AG09319 (cell line): ENCODE results near the gene ARHGEF12.
"Not testable (repeated sequence)": the region's sequence is repeated elsewhere in the genome, so short reads cannot be mapped to it uniquely, and the experiment has no call there.

Source experiments
- DNase-seq: peaks from one replicate; pipeline ENCODE4 v3.0.0-alpha.2; 2010; ENCODE audit warnings: low read depth; ENCODE audit errors: extremely low read depth
- TF ChIP-seq, protein P1 (sequence below): IDR thresholded peaks from 2 replicates; pipeline ENCODE4 v1.5.1; 2011; ENCODE audit warnings: low read depth, mild to moderate bottlenecking, inconsistent platforms, low read length, moderate library complexity

ARHGEF12 gene

GRCh38 chr11:120492486-120492885, 156.3 kb downstream of the ARHGEF12 start:
- TF ChIP-seq, protein P1, sequence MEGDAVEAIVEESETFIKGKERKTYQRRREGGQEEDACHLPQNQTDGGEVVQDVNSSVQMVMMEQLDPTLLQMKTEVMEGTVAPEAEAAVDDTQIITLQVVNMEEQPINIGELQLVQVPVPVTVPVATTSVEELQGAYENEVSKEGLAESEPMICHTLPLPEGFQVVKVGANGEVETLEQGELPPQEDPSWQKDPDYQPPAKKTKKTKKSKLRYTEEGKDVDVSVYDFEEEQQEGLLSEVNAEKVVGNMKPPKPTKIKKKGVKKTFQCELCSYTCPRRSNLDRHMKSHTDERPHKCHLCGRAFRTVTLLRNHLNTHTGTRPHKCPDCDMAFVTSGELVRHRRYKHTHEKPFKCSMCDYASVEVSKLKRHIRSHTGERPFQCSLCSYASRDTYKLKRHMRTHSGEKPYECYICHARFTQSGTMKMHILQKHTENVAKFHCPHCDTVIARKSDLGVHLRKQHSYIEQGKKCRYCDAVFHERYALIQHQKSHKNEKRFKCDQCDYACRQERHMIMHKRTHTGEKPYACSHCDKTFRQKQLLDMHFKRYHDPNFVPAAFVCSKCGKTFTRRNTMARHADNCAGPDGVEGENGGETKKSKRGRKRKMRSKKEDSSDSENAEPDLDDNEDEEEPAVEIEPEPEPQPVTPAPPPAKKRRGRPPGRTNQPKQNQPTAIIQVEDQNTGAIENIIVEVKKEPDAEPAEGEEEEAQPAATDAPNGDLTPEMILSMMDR: no peak
- DNase-seq: no peak

DNA sequence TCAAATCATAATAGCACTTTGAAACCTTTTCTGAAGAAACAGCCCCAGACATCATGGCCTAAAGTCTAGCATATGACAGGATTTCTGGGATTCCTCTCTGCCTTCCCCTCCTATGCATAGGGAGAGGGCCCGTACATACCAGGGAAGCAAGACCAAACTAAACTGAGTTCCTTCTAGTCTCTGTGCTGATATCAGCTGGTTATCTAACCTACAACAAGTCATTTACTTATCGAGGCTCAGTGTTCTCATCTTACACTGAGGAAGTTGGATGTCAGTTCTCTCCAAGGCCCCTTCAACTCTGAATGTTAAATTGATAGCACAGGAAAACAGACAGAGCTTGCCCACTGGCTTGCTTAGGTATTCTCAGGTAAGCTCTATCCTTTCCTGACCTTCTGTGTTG, 158.4 kb downstream of the ARHGEF12 start:
- TF ChIP-seq, protein P1: no peak
- DNase-seq: no peak

- TF ChIP-seq, protein P1: no peak
Measured at GRCh38 chr11:120499088-120499487, 162.9 kb downstream of the ARHGEF12 start.

GRCh38 chr11:120499859-120500258, 163.6 kb downstream of the ARHGEF12 start:
- no peak for DNase-seq
- TF ChIP-seq, protein P1: no peak

More at GRCh38 chr11:120499088-120499487, 162.9 kb downstream of the ARHGEF12 start:
- no peak for DNase-seq

DNA sequence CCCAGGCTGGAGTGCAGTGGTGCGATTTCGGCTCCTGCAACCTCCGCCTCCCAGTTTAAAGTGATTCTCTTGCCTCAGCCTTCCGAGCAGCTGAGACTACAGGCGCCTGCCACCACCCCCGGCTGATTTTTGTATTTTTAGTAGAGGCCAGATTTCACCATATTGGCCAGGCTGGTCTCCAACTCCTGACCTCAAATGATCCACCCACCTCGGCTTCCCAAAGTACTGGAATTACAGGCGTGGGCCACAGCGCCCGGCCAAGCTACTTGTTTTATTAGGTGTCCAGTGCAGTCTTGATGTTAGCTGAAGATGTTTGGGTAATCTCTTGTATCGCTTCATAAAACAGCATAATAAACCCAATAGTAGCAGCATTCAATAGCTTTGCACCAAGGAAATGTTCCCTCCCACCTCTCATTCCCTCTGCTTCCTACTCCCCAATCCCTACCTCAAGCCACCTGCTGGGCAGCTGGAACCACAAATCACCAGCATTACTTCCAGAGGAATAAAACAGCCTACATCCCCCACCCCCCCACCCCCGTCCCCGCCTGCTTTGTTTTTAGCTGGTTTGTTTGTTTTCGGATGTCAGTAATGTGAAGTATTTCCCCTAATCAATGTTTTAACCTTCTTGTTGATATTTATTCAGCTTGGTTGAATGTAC, 164.3 kb downstream of the ARHGEF12 start:
- no peak for DNase-seq
- TF ChIP-seq, protein P1: no peak

DNA sequence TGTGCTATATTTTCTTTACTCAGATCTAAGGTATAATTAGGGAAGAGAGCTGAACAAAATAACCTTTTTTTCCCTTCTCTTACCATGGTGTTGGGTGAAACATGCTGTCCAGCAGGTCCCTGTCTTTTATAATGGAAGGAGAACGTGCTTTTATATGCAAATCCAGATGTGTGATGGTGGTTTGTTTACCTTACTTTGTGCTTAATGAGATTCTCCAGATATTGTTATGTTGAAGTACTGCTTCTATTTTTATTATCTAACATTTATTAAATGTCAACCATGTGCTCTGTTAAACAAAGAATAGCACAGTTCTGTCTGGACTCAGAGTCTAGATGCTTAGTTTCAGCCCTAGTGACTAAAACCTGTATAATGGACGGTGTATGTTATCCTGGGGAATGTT, 165.2 kb downstream of the ARHGEF12 start:
- TF ChIP-seq, protein P1: no peak
- DNase-seq: no peak

DNA sequence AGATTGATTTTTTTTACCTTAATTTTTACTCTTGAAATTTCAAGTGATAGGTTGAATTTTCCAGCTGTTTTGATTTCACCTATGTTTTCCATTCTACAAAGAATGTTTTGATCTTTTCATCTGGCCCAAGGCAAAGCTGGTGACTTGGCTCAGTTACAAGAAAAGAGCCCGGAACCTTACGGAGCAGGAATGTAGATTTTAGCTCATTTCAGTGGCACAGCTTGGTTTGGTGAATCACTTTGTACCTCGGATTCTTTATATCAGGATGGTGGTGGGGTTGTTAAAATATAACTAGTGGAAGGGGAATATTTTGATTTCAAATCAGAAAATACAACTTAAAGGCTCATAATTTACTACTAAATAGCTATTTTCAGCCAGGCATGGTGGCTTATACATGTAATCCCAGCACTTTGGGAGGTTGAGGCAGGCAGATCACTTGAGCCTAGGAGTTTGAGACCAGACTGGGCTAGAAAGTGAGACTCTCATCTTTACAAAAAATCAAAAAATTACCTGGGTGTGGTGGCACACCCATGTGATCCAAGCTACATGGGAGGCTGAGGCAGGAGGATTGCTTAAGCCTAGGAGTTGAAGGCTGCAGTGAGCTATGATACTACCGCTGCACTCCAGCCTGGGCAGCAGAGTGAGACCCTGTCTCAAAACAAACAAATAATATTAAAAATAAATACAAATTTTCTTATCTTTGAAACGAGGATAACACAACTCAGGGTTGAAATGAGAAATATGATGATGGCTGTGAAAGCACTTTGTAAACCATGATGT, 166.0 kb downstream of the ARHGEF12 start:
- DNase-seq: no peak
- TF ChIP-seq, protein P1: no peak

DNA sequence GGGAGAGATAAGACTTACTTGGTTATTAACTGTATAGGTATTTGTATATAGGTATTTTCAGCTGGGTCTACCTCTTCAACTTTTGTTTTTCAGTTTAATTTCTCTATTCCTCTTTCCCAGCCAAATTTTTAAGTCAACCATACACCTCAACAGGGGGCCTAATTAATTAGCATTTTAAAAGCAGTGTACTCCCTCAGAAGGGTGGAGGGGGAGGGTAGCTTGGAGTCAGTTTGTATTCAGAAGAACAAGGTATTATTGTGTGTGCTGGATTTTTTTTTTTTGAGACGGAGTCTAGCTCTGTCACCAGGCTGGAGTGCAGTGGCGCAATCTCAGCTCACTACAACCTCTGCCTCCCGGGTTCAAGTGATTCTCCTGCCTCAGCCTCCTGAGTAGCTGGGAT, 167.3 kb downstream of the ARHGEF12 start:
- DNase-seq: not testable (repeated sequence)
